ENCODE data around the gene PAWR.

The PAWR gene

GRCh38 chr12:79592865-79593264 lies 97.9 kb downstream of the PAWR start:
- TF ChIP-seq CTCF (IDR thresholded peaks at IDR 0.05) (no peak), ZFX (IDR thresholded peaks at IDR 0.05; ENCODE audit: borderline replicate concordance) (no peak)
- H3K27ac ChIP-seq: no peak overlapping the region

GRCh38 chr12:79591988-79592387 lies 98.8 kb downstream of the PAWR start:
- TF ChIP-seq CTCF (IDR thresholded peaks at IDR 0.05) (no peak), ZFX (IDR thresholded peaks at IDR 0.05; ENCODE audit: borderline replicate concordance) (no peak)
- H3K27ac ChIP-seq: no peak overlapping the region

GRCh38 chr12:79590751-79591150 lies 100.0 kb downstream of the PAWR start:
- TF ChIP-seq CTCF (IDR thresholded peaks at IDR 0.05) (no peak), ZFX (IDR thresholded peaks at IDR 0.05; ENCODE audit: borderline replicate concordance) (no peak)
- no peak overlapping the region for H3K27ac ChIP-seq

GRCh38 chr12:79587368-79587767 lies 103.4 kb downstream of the PAWR start:
- no peak overlapping the region for H3K27ac ChIP-seq
- TF ChIP-seq CTCF (IDR thresholded peaks at IDR 0.05) (no peak), ZFX (IDR thresholded peaks at IDR 0.05; ENCODE audit: borderline replicate concordance) (no peak)

- TF ChIP-seq CTCF (IDR thresholded peaks at IDR 0.05) (no peak), ZFX (IDR thresholded peaks at IDR 0.05; ENCODE audit: borderline replicate concordance) (no peak)
- no peak overlapping the region for H3K27ac ChIP-seq
These were observed 105.6 kb downstream of the PAWR start for GRCh38 chr12:79585147-79585546.

GRCh38 chr12:79573820-79574219 lies 116.9 kb downstream of the PAWR start:
- no peak overlapping the region for H3K27ac ChIP-seq
- TF ChIP-seq ZFX (IDR thresholded peaks at IDR 0.05; ENCODE audit: borderline replicate concordance): no peak
- no peak for TF ChIP-seq CTCF (IDR thresholded peaks at IDR 0.05)

- TF ChIP-seq ZFX (IDR thresholded peaks at IDR 0.05; ENCODE audit: borderline replicate concordance): no peak
- no peak for TF ChIP-seq CTCF (IDR thresholded peaks at IDR 0.05)
- no peak overlapping the region for H3K27ac ChIP-seq
These were observed 121.1 kb downstream of the PAWR start for GRCh38 chr12:79569679-79570078.

All from 22Rv1 (cell line).